ENCODE data around the gene SLC7A6. TPM values are rescaled to one million over a fixed set of nuclear protein-coding genes. Genes with fewer than 3 reads are reported as not detected.

The SLC7A6 gene
- total RNA-seq, 1 donor from 2014 or later = 20.8 TPM

GRCh38 chr16:68237243-68238028, 26.9 kb upstream of the SLC7A6 start:
- peak overlapping the region; percentile 82 for H3K4me3 Mint-ChIP-seq (ENCODE audit: unreplicated experiment)

DNA sequence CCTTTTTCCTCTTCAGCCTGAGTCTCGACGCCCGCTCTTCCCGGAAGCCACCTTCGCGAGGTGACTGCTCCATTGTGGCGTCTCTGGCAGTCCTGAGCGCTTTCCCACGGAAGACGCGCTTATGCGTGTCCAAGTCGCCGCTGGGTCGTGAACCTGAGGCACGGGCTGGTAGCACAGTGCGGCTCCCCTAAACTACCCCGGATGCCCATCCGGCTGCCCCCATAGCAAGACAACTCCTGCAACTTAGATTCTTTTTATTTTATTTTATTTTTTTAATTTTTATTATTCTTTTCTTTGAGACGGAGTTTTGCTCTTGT, 26.3 kb upstream of the SLC7A6 start:
- peaks cover 22% of the 10 kb centered on the region for H3K27me3 Mint-ChIP-seq (ENCODE audit: unreplicated experiment)
- peaks cover 20% of the 10 kb centered on the region for H3K4me1 Mint-ChIP-seq (ENCODE audit: unreplicated experiment)
- TF ChIP-seq, protein P1, sequence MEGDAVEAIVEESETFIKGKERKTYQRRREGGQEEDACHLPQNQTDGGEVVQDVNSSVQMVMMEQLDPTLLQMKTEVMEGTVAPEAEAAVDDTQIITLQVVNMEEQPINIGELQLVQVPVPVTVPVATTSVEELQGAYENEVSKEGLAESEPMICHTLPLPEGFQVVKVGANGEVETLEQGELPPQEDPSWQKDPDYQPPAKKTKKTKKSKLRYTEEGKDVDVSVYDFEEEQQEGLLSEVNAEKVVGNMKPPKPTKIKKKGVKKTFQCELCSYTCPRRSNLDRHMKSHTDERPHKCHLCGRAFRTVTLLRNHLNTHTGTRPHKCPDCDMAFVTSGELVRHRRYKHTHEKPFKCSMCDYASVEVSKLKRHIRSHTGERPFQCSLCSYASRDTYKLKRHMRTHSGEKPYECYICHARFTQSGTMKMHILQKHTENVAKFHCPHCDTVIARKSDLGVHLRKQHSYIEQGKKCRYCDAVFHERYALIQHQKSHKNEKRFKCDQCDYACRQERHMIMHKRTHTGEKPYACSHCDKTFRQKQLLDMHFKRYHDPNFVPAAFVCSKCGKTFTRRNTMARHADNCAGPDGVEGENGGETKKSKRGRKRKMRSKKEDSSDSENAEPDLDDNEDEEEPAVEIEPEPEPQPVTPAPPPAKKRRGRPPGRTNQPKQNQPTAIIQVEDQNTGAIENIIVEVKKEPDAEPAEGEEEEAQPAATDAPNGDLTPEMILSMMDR (IDR thresholded peaks at IDR 0.05; ENCODE audit: unreplicated experiment) = no peak

More at GRCh38 chr16:68237243-68238028, 26.9 kb upstream of the SLC7A6 start:
- TF ChIP-seq, protein P1 (IDR thresholded peaks at IDR 0.05; ENCODE audit: unreplicated experiment) = no peak
- Mint-ChIP-seq H3K36me3 (ENCODE audit: low read depth, unreplicated experiment) (no peaks in the 10 kb centered on the region), H3K9me3 (ENCODE audit: unreplicated experiment) (no peaks in the 10 kb centered on the region), H3K27ac (ENCODE audit: unreplicated experiment) (peak overlapping the region; percentile 85), H3K27me3 (ENCODE audit: unreplicated experiment) (peaks cover 23% of the 10 kb centered on the region), H3K4me1 (ENCODE audit: unreplicated experiment) (peaks cover 20% of the 10 kb centered on the region)
- DNase-seq (ENCODE audit: low spot score) = peak; percentile 98

GRCh38 chr16:68242085-68242484, 22.2 kb upstream of the SLC7A6 start:
- TF ChIP-seq, protein P1 (IDR thresholded peaks at IDR 0.05; ENCODE audit: unreplicated experiment) = no peak
- no peak for DNase-seq (ENCODE audit: low spot score)

More for the DNA sequence above, 26.3 kb upstream of the SLC7A6 start:
- H3K27ac Mint-ChIP-seq (ENCODE audit: unreplicated experiment) = peak overlapping the region; percentile 85
- DNase-seq (ENCODE audit: low spot score) = no peak
- no peaks in the 10 kb centered on the region for H3K36me3 Mint-ChIP-seq (ENCODE audit: low read depth, unreplicated experiment)
- H3K4me3 Mint-ChIP-seq (ENCODE audit: unreplicated experiment) = peak overlapping the region; percentile 82
- H3K9me3 Mint-ChIP-seq (ENCODE audit: unreplicated experiment) = no peaks in the 10 kb centered on the region

DNA sequence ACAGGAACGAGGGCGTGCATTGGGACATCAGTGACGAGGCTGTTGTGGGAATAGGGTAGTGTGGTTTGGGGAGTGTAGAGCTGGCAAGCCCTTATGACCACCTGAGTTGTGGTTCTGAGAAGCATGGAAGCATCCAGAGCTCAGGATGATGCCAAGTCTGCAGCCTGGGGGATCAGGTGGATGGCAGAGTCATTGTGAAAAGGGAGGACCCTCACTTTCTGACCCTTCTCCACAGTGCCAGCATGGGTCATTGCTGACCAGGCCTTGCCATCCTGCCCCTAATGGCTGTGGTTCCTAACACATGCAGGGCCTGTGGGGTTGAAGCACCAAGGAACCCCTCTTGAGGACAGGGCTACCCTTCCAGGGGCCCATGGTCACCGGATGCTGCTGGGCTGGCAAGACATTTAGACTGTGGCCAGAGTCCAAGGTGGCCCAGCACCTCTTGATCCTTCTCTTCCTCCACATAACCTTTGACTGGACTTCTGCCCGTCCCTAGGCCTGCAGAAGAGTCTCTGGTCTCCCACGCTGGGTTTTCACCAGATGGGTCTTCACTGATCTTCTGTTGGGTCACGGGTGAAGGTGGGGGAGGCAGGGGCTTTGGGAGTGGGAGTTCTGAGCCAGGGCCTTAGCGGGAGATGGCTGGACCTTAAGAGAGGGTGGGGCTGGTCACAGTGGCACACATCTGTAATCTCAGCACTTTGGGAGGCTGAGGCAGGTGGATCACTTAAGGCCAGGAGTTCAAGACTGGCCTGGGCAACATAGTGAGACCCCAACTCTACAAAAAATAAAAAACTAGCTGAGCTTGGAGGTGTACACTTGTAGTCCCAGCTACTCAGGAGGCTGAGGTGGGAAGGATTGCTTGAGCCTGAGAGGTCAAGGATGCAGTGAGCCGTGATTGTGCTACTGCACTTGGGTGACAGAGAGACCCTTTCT, 21.1 kb upstream of the SLC7A6 start:
- no peak for DNase-seq (ENCODE audit: low spot score)
- H3K4me1 Mint-ChIP-seq (ENCODE audit: unreplicated experiment) = peaks cover 11% of the 10 kb centered on the region
- H3K4me3 Mint-ChIP-seq (ENCODE audit: unreplicated experiment) = no peak overlapping the region
- peaks cover 19% of the 10 kb centered on the region for H3K27me3 Mint-ChIP-seq (ENCODE audit: unreplicated experiment)
- H3K9me3 Mint-ChIP-seq (ENCODE audit: unreplicated experiment) = no peaks in the 10 kb centered on the region
- no peak overlapping the region for H3K27ac Mint-ChIP-seq (ENCODE audit: unreplicated experiment)
- H3K36me3 Mint-ChIP-seq (ENCODE audit: low read depth, unreplicated experiment) = peaks cover 10% of the 10 kb centered on the region
- TF ChIP-seq, protein P1 (IDR thresholded peaks at IDR 0.05; ENCODE audit: unreplicated experiment) = no peak

More at GRCh38 chr16:68242085-68242484, 22.2 kb upstream of the SLC7A6 start:
- peaks cover 10% of the 10 kb centered on the region for H3K36me3 Mint-ChIP-seq (ENCODE audit: low read depth, unreplicated experiment)
- H3K4me3 Mint-ChIP-seq (ENCODE audit: unreplicated experiment) = no peak overlapping the region
- H3K4me1 Mint-ChIP-seq (ENCODE audit: unreplicated experiment) = peaks cover 13% of the 10 kb centered on the region
- peaks cover 19% of the 10 kb centered on the region for H3K27me3 Mint-ChIP-seq (ENCODE audit: unreplicated experiment)
- no peaks in the 10 kb centered on the region for H3K9me3 Mint-ChIP-seq (ENCODE audit: unreplicated experiment)
- H3K27ac Mint-ChIP-seq (ENCODE audit: unreplicated experiment) = no peak overlapping the region
